SK-N-SH (cell line): ENCODE results near the gene HSPG2.

ENCODE experiments used
- POLR2AphosphoS5 ChIP-seq: IDR thresholded peaks from 2 replicates; pipeline ENCODE4 v1.6.1; 2012; ENCODE audit warnings: low read depth, low read length
- TF ChIP-seq, protein P1 (sequence below): fragments of 200-600 bp; sonication (generic); IDR thresholded peaks from 2 replicates; pipeline ENCODE4 v1.6.1; 2017; ENCODE audit warnings: antibody characterized with exemption, mild to moderate bottlenecking, moderate library complexity

GRCh38 chr1:21841852-21842466 is 95.2 kb downstream of the HSPG2 start:
- no peak for TF ChIP-seq POLR2AphosphoS5
- TF ChIP-seq, protein P1, sequence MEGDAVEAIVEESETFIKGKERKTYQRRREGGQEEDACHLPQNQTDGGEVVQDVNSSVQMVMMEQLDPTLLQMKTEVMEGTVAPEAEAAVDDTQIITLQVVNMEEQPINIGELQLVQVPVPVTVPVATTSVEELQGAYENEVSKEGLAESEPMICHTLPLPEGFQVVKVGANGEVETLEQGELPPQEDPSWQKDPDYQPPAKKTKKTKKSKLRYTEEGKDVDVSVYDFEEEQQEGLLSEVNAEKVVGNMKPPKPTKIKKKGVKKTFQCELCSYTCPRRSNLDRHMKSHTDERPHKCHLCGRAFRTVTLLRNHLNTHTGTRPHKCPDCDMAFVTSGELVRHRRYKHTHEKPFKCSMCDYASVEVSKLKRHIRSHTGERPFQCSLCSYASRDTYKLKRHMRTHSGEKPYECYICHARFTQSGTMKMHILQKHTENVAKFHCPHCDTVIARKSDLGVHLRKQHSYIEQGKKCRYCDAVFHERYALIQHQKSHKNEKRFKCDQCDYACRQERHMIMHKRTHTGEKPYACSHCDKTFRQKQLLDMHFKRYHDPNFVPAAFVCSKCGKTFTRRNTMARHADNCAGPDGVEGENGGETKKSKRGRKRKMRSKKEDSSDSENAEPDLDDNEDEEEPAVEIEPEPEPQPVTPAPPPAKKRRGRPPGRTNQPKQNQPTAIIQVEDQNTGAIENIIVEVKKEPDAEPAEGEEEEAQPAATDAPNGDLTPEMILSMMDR = no peak
